Neural crest cell (in vitro differentiated cells): ENCODE data around the gene TM6SF1. TPM values are rescaled to one million over a fixed set of nuclear protein-coding genes. Genes with fewer than 3 reads are reported as not detected.

Experiments used
- DNase-seq: peaks from one replicate; pipeline ENCODE4 v3.0.0; 2021; ENCODE audit warnings: low read depth, mixed read lengths, low spot score
- H3K27ac Mint-ChIP-seq: one replicate; pipeline ENCODE4 v1.8.0; 2021; ENCODE audit warnings: mild to moderate bottlenecking, mixed read lengths; ENCODE audit not compliant: unreplicated experiment
- H3K27me3 Mint-ChIP-seq: 2 replicates; pipeline ENCODE4 v1.8.0; 2021; ENCODE audit warnings: low read depth, mild to moderate bottlenecking, mixed read lengths
- H3K36me3 Mint-ChIP-seq: 2 replicates; pipeline ENCODE4 v1.8.0; 2021; ENCODE audit warnings: low read depth, mild to moderate bottlenecking, mixed read lengths
- H3K4me1 Mint-ChIP-seq: 2 replicates; pipeline ENCODE4 v1.8.0; 2021; ENCODE audit warnings: mixed read lengths
- H3K4me3 Mint-ChIP-seq: one replicate; pipeline ENCODE4 v1.8.0; 2021; ENCODE audit warnings: mild to moderate bottlenecking, mixed read lengths
- H3K9me3 Mint-ChIP-seq: 2 replicates; pipeline ENCODE4 v1.8.0; 2021; ENCODE audit warnings: mixed read lengths
- total RNA-seq: library from RNA; stranded (reverse); gene quantifications from 2 replicates; pipeline ENCODE4 v1.2.1, GENCODE V29; 2021
- TF ChIP-seq, protein P1 (sequence below): fragments of 200-600 bp; sonication (generic); conservative IDR thresholded peaks from 2 replicates; pipeline ENCODE4 v1.5.0; 2021; ENCODE audit warnings: antibody characterized with exemption, mild to moderate bottlenecking

TM6SF1 gene
- total RNA-seq, 1 donor from 2014 or later = 0.16 TPM

DNA sequence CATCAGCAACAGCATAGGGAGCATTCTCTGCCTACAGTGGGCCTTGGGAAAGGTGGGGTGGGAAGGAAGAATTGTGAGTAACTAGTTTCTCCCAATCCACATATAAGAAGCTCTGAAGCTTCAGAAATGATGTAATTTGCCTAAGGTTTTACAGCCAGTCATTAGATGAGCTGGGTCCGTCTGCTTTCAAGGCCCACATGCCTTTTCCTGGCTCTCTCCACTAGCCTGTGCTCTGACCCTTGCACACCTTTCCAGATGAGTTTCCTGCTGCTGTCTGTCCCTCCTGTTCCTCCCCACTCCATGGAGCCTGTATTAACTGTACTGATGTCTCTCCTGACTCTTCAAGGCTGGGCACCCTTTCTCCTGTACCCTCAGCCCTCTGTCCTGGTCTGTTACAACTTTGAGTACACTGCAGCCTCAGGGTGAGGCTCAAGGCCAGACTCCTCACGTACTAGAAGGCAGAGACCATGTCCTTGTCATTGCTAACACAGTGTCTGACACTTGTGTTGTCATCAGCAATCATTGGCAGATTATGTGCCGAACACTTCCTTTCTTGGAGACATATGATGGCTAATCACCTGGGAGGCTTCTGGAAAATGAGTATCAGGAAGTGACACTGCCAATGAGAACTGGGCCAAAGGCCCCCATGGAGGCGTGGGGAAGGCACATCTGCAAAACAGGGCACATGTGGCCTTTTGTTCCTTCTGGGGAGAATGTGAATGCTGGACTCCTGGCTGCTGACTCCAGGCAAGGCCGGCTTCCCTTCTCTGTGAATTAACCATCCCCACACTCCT lies 6.6 kb downstream of the TM6SF1 start:
- Mint-ChIP-seq H3K9me3 (peaks cover 5% of the 10 kb centered on the region), H3K27ac (no peak overlapping the region), H3K4me1 (peaks cover 3% of the 10 kb centered on the region), H3K36me3 (peaks cover 6% of the 10 kb centered on the region), H3K27me3 (peaks cover 26% of the 10 kb centered on the region), H3K4me3 (no peak overlapping the region)
- no peak for DNase-seq
- TF ChIP-seq, protein P1, sequence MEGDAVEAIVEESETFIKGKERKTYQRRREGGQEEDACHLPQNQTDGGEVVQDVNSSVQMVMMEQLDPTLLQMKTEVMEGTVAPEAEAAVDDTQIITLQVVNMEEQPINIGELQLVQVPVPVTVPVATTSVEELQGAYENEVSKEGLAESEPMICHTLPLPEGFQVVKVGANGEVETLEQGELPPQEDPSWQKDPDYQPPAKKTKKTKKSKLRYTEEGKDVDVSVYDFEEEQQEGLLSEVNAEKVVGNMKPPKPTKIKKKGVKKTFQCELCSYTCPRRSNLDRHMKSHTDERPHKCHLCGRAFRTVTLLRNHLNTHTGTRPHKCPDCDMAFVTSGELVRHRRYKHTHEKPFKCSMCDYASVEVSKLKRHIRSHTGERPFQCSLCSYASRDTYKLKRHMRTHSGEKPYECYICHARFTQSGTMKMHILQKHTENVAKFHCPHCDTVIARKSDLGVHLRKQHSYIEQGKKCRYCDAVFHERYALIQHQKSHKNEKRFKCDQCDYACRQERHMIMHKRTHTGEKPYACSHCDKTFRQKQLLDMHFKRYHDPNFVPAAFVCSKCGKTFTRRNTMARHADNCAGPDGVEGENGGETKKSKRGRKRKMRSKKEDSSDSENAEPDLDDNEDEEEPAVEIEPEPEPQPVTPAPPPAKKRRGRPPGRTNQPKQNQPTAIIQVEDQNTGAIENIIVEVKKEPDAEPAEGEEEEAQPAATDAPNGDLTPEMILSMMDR = no peak

DNA sequence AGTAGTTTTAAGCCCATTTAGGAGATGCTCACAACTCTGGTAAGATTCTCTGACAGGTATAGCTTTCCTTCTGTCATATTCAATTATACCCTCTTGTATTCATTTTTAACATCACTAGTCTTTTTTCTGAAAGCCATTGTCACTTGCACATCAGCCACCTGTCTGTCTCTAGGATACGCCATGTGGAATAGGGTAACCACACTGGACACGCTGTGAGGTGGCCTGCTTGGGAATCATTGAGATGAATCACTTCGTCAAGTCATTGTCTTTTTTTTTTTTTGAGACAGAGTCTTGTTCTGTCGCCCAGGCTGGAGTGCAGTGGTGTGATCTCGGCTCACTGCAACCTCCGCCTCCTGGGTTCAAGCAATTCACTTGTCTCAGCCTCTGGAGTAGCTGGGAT lies 7.4 kb downstream of the TM6SF1 start:
- TF ChIP-seq, protein P1 = no peak
- no peak overlapping the region for H3K4me3 Mint-ChIP-seq
- H3K27ac Mint-ChIP-seq = no peak overlapping the region
- no peak for DNase-seq
- H3K36me3 Mint-ChIP-seq = peaks cover 6% of the 10 kb centered on the region
- H3K4me1 Mint-ChIP-seq = peaks cover 3% of the 10 kb centered on the region
- H3K27me3 Mint-ChIP-seq = peaks cover 18% of the 10 kb centered on the region
- peaks cover 5% of the 10 kb centered on the region for H3K9me3 Mint-ChIP-seq

DNA sequence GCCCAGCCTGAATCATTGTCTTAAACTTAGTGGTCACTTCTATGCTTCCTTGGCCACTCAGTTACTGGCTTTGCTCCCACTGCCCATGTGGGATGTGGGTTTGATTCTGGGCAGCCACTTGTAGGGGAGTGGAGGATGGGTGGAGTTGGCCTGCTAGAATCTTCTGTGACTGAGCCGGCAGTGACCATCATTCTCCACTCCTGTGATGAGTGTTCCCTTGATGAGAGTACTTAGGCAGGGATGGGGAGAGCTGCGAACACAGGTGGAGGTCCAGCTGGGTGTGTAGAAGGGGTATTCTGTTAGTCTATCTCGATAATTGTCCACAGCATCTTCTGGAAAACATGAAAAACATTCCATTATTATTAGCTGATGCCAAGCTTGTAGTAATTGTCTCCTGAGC lies 8.0 kb downstream of the TM6SF1 start:
- Mint-ChIP-seq H3K27me3 (peaks cover 13% of the 10 kb centered on the region), H3K27ac (no peak overlapping the region), H3K9me3 (peaks cover 5% of the 10 kb centered on the region), H3K36me3 (peaks cover 6% of the 10 kb centered on the region), H3K4me1 (peaks cover 3% of the 10 kb centered on the region), H3K4me3 (no peak overlapping the region)
- TF ChIP-seq, protein P1 = no peak
- DNase-seq = no peak

DNA sequence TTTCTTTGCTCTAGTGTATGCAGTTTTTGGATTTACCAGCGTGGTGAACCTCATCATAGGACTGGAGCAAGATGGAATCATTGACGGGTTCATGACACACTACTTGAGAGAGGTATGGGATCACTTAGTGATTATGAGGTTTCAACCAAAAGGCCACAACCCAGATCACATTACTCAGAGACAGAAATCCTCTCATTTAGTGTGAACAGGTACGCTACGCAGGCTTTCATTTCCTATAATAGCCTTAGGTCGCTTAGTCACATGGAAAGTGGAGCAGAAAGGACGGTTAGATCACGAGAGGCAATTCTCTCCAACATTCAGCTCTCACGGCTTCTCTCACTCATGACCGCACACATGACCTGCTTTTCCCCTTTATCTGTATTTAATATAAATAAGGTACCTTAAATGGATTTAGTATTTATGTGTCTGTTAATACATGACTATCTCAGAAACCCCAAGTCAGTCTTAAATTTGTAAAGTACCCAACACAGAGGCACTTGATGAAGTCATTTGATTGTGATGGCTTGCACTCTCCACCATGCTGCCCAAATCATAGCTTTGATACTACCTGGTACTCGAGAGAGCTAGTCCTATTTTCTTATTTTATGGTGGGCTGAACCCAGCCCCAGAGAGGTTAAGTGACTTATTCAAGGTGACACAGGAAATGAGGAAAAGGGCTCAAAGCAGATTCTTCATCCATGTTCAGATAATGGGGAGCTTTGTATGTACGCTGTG lies 8.6 kb downstream of the TM6SF1 start:
- H3K9me3 Mint-ChIP-seq = peaks cover 4% of the 10 kb centered on the region
- H3K27ac Mint-ChIP-seq = no peak overlapping the region
- no peak overlapping the region for H3K4me3 Mint-ChIP-seq
- H3K27me3 Mint-ChIP-seq = peaks cover 9% of the 10 kb centered on the region
- no peak for DNase-seq
- peaks cover 5% of the 10 kb centered on the region for H3K36me3 Mint-ChIP-seq
- TF ChIP-seq, protein P1 = no peak
- peaks cover 3% of the 10 kb centered on the region for H3K4me1 Mint-ChIP-seq

DNA sequence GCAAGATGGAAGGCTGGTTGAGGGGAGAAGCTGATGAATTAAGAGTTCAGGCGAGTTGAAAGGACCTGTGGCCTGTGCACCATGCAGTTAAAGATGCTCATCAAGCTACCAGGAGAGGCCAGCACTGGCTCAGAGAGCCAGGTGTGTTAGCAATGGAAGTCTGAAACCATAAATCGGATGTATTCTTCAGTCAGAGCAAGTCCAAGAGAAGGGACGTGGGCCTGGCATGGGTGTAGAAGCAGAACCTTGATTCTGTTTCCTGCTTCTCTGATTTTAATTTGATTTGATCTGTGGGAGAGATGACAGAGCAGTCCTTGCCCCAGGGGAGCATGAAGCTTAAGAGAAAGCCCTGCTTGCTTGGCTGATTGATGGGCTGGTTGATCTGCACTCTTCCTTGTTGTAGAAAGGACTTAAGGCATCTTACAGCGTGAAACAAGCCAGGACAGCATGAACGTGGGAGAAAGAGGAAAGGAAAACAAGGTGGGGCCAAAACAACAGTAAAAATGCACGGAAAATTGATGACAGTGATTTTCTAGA lies 10.9 kb downstream of the TM6SF1 start:
- DNase-seq = no peak
- Mint-ChIP-seq H3K27me3 (no peaks in the 10 kb centered on the region), H3K9me3 (no peaks in the 10 kb centered on the region), H3K27ac (no peak overlapping the region), H3K4me1 (no peaks in the 10 kb centered on the region), H3K4me3 (no peak overlapping the region), H3K36me3 (no peaks in the 10 kb centered on the region)
- TF ChIP-seq, protein P1 = no peak
